GM19025 (cell line): ENCODE results near the gene CNEP1R1.

Source experiments
- ATAC-seq: cut with Tn5 transposase; IDR thresholded peaks from one replicate; pipeline ENCODE4 v1.9.1; 2021; ENCODE audit warnings: mild to moderate bottlenecking, low read depth, moderate library complexity; ENCODE audit not compliant: unreplicated experiment

CNEP1R1 gene

DNA sequence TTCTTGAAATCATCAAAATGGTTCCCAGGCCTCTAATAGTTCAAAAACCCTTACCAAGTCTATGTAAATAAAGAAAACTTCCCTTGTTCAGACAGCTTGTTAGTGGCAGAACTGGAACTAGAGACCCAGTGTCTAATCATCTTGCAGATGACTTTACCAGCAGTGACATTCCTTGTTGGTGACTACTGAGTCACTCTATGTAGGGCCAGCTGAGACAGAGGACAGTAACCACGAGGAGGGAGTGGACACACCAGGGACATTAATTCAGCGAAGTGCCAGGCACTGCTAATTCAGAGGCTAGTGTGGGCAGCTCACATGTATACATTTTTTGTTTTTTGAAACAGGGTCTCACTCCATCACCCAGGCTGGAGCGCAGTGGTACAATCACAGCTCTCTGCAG, 34.6 kb downstream of the CNEP1R1 start:
- no peak for ATAC-seq

GRCh38 chr16:50061326-50061725, 36.3 kb downstream of the CNEP1R1 start:
- ATAC-seq = no peak

DNA sequence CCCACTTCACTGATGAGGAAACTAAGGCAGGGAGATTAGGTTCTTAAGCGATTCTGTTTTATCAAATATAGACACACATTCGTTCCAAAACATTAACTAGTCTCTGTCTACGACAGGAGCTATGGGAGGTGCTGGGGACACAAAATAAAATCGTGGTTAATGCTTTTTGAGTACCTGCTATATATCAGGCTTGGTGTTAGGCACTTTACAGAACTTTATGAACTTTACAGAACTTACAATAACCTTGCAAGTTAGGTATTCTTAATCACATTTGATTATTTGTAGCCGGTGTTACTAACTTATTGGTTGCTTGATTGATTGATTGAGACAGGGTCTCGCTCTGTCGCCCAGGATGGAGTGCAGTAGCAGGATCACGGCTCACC, 40.2 kb downstream of the CNEP1R1 start:
- ATAC-seq = no peak

GRCh38 chr16:50065624-50066481, 40.8 kb downstream of the CNEP1R1 start, which contains the start of gene HEATR3:
Gene HEATR3 (plus strand): TSS chr16:50065970. CDS start chr16:50066132, 162 bp downstream.
- ATAC-seq = peak; percentile 83

GRCh38 chr16:50066482-50067289, 41.7 kb downstream of the CNEP1R1 start:
- ATAC-seq = no peak

DNA sequence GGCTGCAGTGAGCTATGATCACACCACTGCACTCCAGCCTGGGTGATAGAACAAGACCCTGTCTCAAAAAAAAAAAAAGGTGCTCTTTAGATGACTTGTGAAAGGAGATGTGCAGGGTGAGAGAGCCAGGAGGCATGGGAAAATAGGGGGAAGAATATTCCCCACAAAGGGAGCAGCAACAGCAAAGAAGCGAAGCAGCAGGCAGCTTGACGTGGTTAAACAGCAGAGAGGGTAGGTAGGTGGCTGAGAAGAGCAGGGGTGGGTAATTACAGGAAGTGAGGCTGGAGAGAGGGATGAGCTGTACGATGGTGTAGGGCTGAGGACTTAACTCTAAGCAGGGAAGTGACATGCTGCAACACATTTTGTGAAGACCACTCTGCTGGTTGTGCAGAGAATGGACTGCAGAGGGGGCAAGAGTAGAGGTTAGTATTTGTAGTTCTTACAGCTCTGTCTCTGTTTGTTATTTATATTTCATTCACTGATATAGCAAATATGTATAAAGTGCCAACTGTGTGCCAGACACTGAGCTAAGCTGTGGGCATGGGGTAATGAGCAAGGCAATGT, 42.3 kb downstream of the CNEP1R1 start:
- no peak for ATAC-seq

GRCh38 chr16:50068550-50068949, 43.5 kb downstream of the CNEP1R1 start:
- ATAC-seq = no peak

- no peak for ATAC-seq
Observed at GRCh38 chr16:50069060-50069459, 44.0 kb downstream of the CNEP1R1 start.

GRCh38 chr16:50071075-50071671, 46.1 kb downstream of the CNEP1R1 start:
- ATAC-seq = no peak

GRCh38 chr16:50072730-50073129, 47.7 kb downstream of the CNEP1R1 start:
- no peak for ATAC-seq

DNA sequence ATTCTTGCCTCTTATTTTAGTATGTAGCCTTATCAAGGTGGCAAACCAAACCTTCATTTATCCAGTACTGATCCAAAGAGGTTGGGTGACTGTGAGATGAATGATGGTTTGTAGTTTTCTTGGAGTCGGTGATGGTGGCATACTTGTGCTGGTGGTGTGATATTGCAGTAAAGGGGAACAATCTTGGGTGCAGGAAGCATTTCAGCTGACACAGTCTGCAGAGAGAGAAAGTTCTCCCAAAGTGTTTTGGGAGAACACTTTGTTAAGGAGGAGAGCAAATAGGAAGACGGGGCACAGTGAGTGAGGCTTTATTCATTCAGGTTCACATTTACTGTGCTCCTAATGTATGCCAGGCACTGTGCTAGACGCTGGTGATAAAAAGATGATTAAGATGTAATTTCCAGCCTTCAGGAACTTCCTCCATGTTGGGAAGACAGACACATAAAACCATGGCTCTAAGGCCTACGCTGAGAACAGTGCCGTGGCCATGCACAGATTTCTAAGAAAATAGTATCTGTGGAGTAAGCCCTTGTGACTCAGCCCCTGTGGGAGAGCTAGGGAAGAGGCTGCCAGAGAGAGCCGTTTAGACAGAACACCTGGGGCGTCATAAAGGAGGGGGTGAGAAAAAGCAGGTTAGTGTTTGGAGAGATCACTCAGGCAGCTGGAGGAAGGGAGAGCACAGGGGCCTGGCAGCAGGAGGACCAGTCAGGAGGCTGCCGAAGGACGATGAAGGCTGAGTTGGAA, 54.5 kb downstream of the CNEP1R1 start:
- no peak for ATAC-seq

- no peak for ATAC-seq
Observed at GRCh38 chr16:50081428-50082018, 56.5 kb downstream of the CNEP1R1 start.

DNA sequence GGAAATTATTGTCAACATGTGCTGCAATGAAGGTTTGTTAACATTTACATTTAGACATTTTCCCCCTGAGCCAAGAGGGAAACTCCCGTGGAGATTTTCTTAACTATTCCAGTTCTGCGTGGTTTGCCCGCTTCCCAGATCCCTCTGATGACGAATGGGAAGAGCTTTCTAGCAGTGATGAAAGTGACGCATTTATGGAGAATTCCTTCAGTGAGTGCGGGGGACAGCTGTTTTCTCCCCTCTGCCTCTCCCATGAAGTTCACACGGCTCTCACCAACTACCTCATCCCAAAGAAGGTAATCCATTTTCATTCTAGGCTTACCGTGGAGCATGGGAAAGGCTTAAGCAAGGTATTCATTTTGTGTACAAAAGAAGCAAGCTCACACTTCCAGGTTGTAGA, 59.0 kb downstream of the CNEP1R1 start:
- no peak for ATAC-seq

GRCh38 chr16:50086176-50086575, 61.2 kb downstream of the CNEP1R1 start:
- no peak for ATAC-seq
